NCI-H1105 treated with DMSO at 0.1 percent for 48 hours (cell line): Measurements from ENCODE around the gene ANKMY1.

Experiments
- DNase-seq: peaks from one replicate; lab custom pipeline; 2025; lab: John Stamatoyannopoulos, UW

The ANKMY1 gene

GRCh38 chr2:240434728-240435456, 122.9 kb downstream of the ANKMY1 start:
- peak; percentile 79 for DNase-seq

- DNase-seq, result no peak
These were observed 123.6 kb downstream of the ANKMY1 start for GRCh38 chr2:240433973-240434727.

- no peak for DNase-seq
These were observed 124.7 kb downstream of the ANKMY1 start for GRCh38 chr2:240432820-240433801.

GRCh38 chr2:240432430-240432819, 125.4 kb downstream of the ANKMY1 start:
- no peak for DNase-seq

GRCh38 chr2:240431661-240432424, 125.9 kb downstream of the ANKMY1 start:
- no peak for DNase-seq

- no peak for DNase-seq
These were observed 126.5 kb downstream of the ANKMY1 start for GRCh38 chr2:240431271-240431660.

- no peak for DNase-seq
These were observed 127.2 kb downstream of the ANKMY1 start for GRCh38 chr2:240430595-240430994.

GRCh38 chr2:240429872-240430491, 127.8 kb downstream of the ANKMY1 start:
- no peak for DNase-seq
